Chondrocyte (in vitro differentiated cells): ENCODE data around the gene PTPN23. TPM values are rescaled to one million over a fixed set of nuclear protein-coding genes. Genes with fewer than 3 reads are reported as not detected.
A peak's percentile ranks its signal among the peaks of the same experiment; 100 is the strongest.

Experiments
- DNase-seq: peaks from one replicate; pipeline ENCODE4 v3.0.0; 2021; ENCODE audit warnings: mixed read lengths, low spot score
- H3K27ac Mint-ChIP-seq: one replicate; pipeline ENCODE4 v1.8.0; 2021; ENCODE audit warnings: mild to moderate bottlenecking, moderate library complexity, mixed read lengths; ENCODE audit not compliant: unreplicated experiment
- H3K27me3 Mint-ChIP-seq: 2 replicates; pipeline ENCODE4 v1.8.0; 2021; ENCODE audit warnings: low read depth, mixed read lengths
- H3K36me3 Mint-ChIP-seq: 2 replicates; pipeline ENCODE4 v1.8.0; 2021; ENCODE audit warnings: low read depth, mixed read lengths
- H3K4me1 Mint-ChIP-seq: 2 replicates; pipeline ENCODE4 v1.8.0; 2021; ENCODE audit warnings: low read depth, mild to moderate bottlenecking, mixed read lengths
- H3K4me3 Mint-ChIP-seq: one replicate; pipeline ENCODE4 v1.8.0; 2021; ENCODE audit warnings: mild to moderate bottlenecking, moderate library complexity, mixed read lengths; ENCODE audit not compliant: unreplicated experiment
- H3K9me3 Mint-ChIP-seq: 2 replicates; pipeline ENCODE4 v1.8.0; 2021; ENCODE audit warnings: low read depth, mixed read lengths
- CTCF ChIP-seq: fragments of 200-600 bp; sonication (generic); IDR thresholded peaks from 2 replicates; pipeline ENCODE4 v1.5.0; 2021; ENCODE audit warnings: antibody characterized with exemption, mild to moderate bottlenecking, moderate library complexity
- total RNA-seq: library from RNA; stranded (reverse); gene quantifications from 3 replicates; pipeline ENCODE4 v1.2.1, GENCODE V29; 2021

The PTPN23 gene
- total RNA-seq, 1 donor from 2014 or later: 47.8 TPM

GRCh38 chr3:47416041-47416440 lies 35.2 kb downstream of the PTPN23 start:
- Mint-ChIP-seq H3K9me3 (no peaks in the 10 kb centered on the region), H3K27ac (no peak overlapping the region), H3K4me3 (no peak overlapping the region), H3K27me3 (no peaks in the 10 kb centered on the region), H3K36me3 (peaks cover 9% of the 10 kb centered on the region), H3K4me1 (peaks cover 4% of the 10 kb centered on the region)
- no peak for TF ChIP-seq CTCF
- no peak for DNase-seq

GRCh38 chr3:47418167-47419082 lies 37.6 kb downstream of the PTPN23 start:
- Mint-ChIP-seq H3K4me1 (peaks cover 11% of the 10 kb centered on the region), H3K36me3 (peaks cover 4% of the 10 kb centered on the region), H3K9me3 (no peaks in the 10 kb centered on the region), H3K4me3 (no peak overlapping the region), H3K27me3 (no peaks in the 10 kb centered on the region), H3K27ac (no peak overlapping the region)
- peak; percentile 89 for DNase-seq
- TF ChIP-seq CTCF: no peak

GRCh38 chr3:47419083-47420043 lies 38.5 kb downstream of the PTPN23 start:
- H3K4me3 Mint-ChIP-seq: no peak overlapping the region
- H3K36me3 Mint-ChIP-seq: peaks cover 4% of the 10 kb centered on the region
- H3K27me3 Mint-ChIP-seq: no peaks in the 10 kb centered on the region
- H3K27ac Mint-ChIP-seq: no peak overlapping the region
- peaks cover 11% of the 10 kb centered on the region for H3K4me1 Mint-ChIP-seq
- no peaks in the 10 kb centered on the region for H3K9me3 Mint-ChIP-seq
- peak; percentile 4 for TF ChIP-seq CTCF
- DNase-seq: peak; percentile 87

- Mint-ChIP-seq H3K27ac (no peak overlapping the region), H3K9me3 (no peaks in the 10 kb centered on the region), H3K4me3 (no peak overlapping the region), H3K27me3 (no peaks in the 10 kb centered on the region), H3K4me1 (peaks cover 11% of the 10 kb centered on the region), H3K36me3 (peaks cover 3% of the 10 kb centered on the region)
- no peak for TF ChIP-seq CTCF
- no peak for DNase-seq
Measured at GRCh38 chr3:47420044-47420430, 39.2 kb downstream of the PTPN23 start.
